Caco-2 (cell line): ENCODE measurements around the gene TOP3B. TPM values are rescaled to one million over a fixed set of nuclear protein-coding genes. Genes with fewer than 3 reads are reported as not detected.
A peak's percentile ranks its signal among the peaks of the same experiment; 100 is the strongest.

ENCODE experiments used
- BruUV-seq: library from RNA; stranded (reverse); fragments of 400-500 nt; replicated peaks from 2 replicates; lab custom pipeline; 2021; lab: Mats Ljungman, UMichigan
- CTCF ChIA-PET: fragments of 300-600 bp; sonication (Branson Sonifier 250); formaldehyde crosslinking; loops from one replicate; lab custom pipeline; 2022; ENCODE audit warnings: antibody characterized with exemption; lab: Charles Lee
- POLR2A ChIA-PET: fragments of 300-600 bp; sonication (Branson Sonifier 250); formaldehyde crosslinking; loops from one replicate; lab custom pipeline; 2022; ENCODE audit warnings: antibody characterized with exemption; lab: Charles Lee
- DNase-seq, 2 experiments: peaks; one replicate each; pipeline versions ENCODE4 v3.0.0 to v3.0.0-alpha.2; 2020 to 2022
- H3K27me3 ChIP-seq: replicated peaks from 2 replicates; pipeline ENCODE4 v1.6.0; 2011; ENCODE audit warnings: low read length; ENCODE audit not compliant: control insufficient read depth, insufficient read depth
- H3K36me3 ChIP-seq: 2 replicates; pipeline ENCODE4 v1.5.1; 2011; ENCODE audit warnings: low read length; ENCODE audit not compliant: control insufficient read depth, insufficient read depth
- H3K4me1 ChIP-seq: fragments of 250-450 bp; sonication (Bioruptor Pico); 2 replicates; pipeline ENCODE4 v1.5.1; 2020; ENCODE audit warnings: mild to moderate bottlenecking
- H3K4me3 ChIP-seq: 2 replicates; pipeline ENCODE4 v1.5.1; 2011; ENCODE audit warnings: low read depth, mild to moderate bottlenecking, control low read depth, low read length
- H3K9me3 ChIP-seq: fragments of 250-450 bp; sonication (Bioruptor Pico); 2 replicates; pipeline ENCODE4 v1.5.1; 2020; ENCODE audit warnings: mild to moderate bottlenecking, moderate library complexity
- H3K27ac Mint-ChIP-seq: one replicate; pipeline ENCODE4 v1.8.0; 2022; ENCODE audit warnings: mixed read lengths; ENCODE audit not compliant: unreplicated experiment
- H3K27me3 Mint-ChIP-seq: one replicate; pipeline ENCODE4 v1.8.0; 2022; ENCODE audit warnings: mixed read lengths; ENCODE audit not compliant: insufficient read depth, unreplicated experiment
- H3K36me3 Mint-ChIP-seq: one replicate; pipeline ENCODE4 v1.8.0; 2022; ENCODE audit warnings: mild to moderate bottlenecking, mixed read lengths; ENCODE audit not compliant: insufficient read depth, unreplicated experiment
- H3K4me1 Mint-ChIP-seq: one replicate; pipeline ENCODE4 v1.8.0; 2022; ENCODE audit warnings: low read depth, mixed read lengths; ENCODE audit not compliant: unreplicated experiment
- H3K4me3 Mint-ChIP-seq: one replicate; pipeline ENCODE4 v1.8.0; 2022; ENCODE audit warnings: mild to moderate bottlenecking, moderate library complexity, mixed read lengths; ENCODE audit not compliant: unreplicated experiment
- H3K9me3 Mint-ChIP-seq: one replicate; pipeline ENCODE4 v1.8.0; 2022; ENCODE audit warnings: mixed read lengths; ENCODE audit not compliant: unreplicated experiment
- CTCF ChIP-seq, 2 experiments: fragments of 200-600 bp in 1 of 2; IDR thresholded peaks; 1 replicate in 1 of 2; 2 replicates in 1 of 2; pipeline versions ENCODE4 v1.5.1 to v1.8.0; 2011 to 2022; ENCODE audit warnings: antibody characterized with exemption in 1 of 2, control low read depth in 1 of 2, inconsistent platforms in 1 of 2, low read depth in 1 of 2, low read length in 1 of 2, mild to moderate bottlenecking in 1 of 2, moderate library complexity in 1 of 2; ENCODE audit not compliant: insufficient read depth in 1 of 2, severe bottlenecking in 1 of 2, unreplicated experiment in 1 of 2
- intact Hi-C: fragments of 100-400 bp; cut with micrococcal nuclease; formaldehyde crosslinking; loops from one replicate; pipeline ENCODE4 v1.10.0; 2022; ENCODE audit not compliant: unreplicated experiment
- total RNA-seq: library from RNA; stranded (reverse); gene quantifications from 2 replicates; pipeline ENCODE4 v1.2.3, GENCODE V29; 2022

Gene TOP3B
- total RNA-seq, 1 experiment from 2014 or later, result 63.7 TPM

- BruUV-seq, result no TSS peak
- Histone ChIP-seq H3K27me3 (no peaks in the 10 kb centered on the region), H3K4me3 (no peak overlapping the region), H3K9me3 (no peaks in the 10 kb centered on the region), H3K36me3 (peaks cover 5% of the 10 kb centered on the region), H3K4me1 (no peaks in the 10 kb centered on the region)
- no peak for TF ChIP-seq CTCF (IDR thresholded peaks at IDR 0.05; ENCODE audit: insufficient read depth in 1 of 2, low read depth in 1 of 2, low read length in 1 of 2, severe bottlenecking in 1 of 2, unreplicated experiment in 1 of 2)
- ChIA-PET CTCF (interaction anchor here (0.6 to 2.2 kb wide), 6 partner anchors 8 to 88 kb away, joined by 3 to 11 read pairs (median 3); partner anchors contain the start of gene TOP3B), POLR2A (no interaction called here)
- DNase-seq, result no peak
- Mint-ChIP-seq H3K9me3 (no peaks in the 10 kb centered on the region), H3K36me3 (peaks cover 50% of the 10 kb centered on the region), H3K4me3 (no peak overlapping the region), H3K27me3 (no peaks in the 10 kb centered on the region), H3K27ac (no peak overlapping the region), H3K4me1 (no peaks in the 10 kb centered on the region)
- intact Hi-C loops, result no loop called here
Measured at GRCh38 chr22:21972806-21973205, 9.8 kb downstream of the TOP3B start.

- Histone ChIP-seq H3K9me3 (no peaks in the 10 kb centered on the region), H3K27me3 (no peaks in the 10 kb centered on the region), H3K4me3 (no peak overlapping the region), H3K4me1 (no peaks in the 10 kb centered on the region), H3K36me3 (peaks cover 5% of the 10 kb centered on the region)
- no peak overlapping the region for H3K4me3 Mint-ChIP-seq
- no TSS peak for BruUV-seq
- no peak overlapping the region for H3K27ac Mint-ChIP-seq
- intact Hi-C loops, result no loop called here
- H3K4me1 Mint-ChIP-seq, result no peaks in the 10 kb centered on the region
- DNase-seq, result peak in 1 of 2 experiments; percentile 57
- H3K27me3 Mint-ChIP-seq, result no peaks in the 10 kb centered on the region
- ChIA-PET POLR2A (interaction anchor here (0.6 kb wide), 1 partner anchor 10 kb away, joined by 4 read pairs; the partner anchor contains the start of gene TOP3B), CTCF (interaction anchor here (0.6 to 2.2 kb wide), 6 partner anchors 9 to 89 kb away, joined by 3 to 11 read pairs (median 3); partner anchors contain the start of gene TOP3B)
- peaks cover 51% of the 10 kb centered on the region for H3K36me3 Mint-ChIP-seq
- peak; percentile 82 to 90 for TF ChIP-seq CTCF (IDR thresholded peaks at IDR 0.05; ENCODE audit: insufficient read depth in 1 of 2, low read depth in 1 of 2, low read length in 1 of 2, severe bottlenecking in 1 of 2, unreplicated experiment in 1 of 2)
- H3K9me3 Mint-ChIP-seq, result no peaks in the 10 kb centered on the region
Measured at GRCh38 chr22:21972293-21972779, 10.3 kb downstream of the TOP3B start.

GRCh38 chr22:21971858-21972275 lies 10.7 kb downstream of the TOP3B start:
- Mint-ChIP-seq H3K27ac (no peak overlapping the region), H3K4me1 (no peaks in the 10 kb centered on the region), H3K9me3 (no peaks in the 10 kb centered on the region), H3K27me3 (no peaks in the 10 kb centered on the region), H3K36me3 (peaks cover 56% of the 10 kb centered on the region), H3K4me3 (no peak overlapping the region)
- Histone ChIP-seq H3K4me3 (no peak overlapping the region), H3K4me1 (no peaks in the 10 kb centered on the region), H3K27me3 (no peaks in the 10 kb centered on the region), H3K9me3 (no peaks in the 10 kb centered on the region), H3K36me3 (peaks cover 5% of the 10 kb centered on the region)
- CTCF ChIA-PET, result interaction anchor here (0.9 to 2.2 kb wide), 4 partner anchors 9 to 89 kb away, joined by 3 to 11 read pairs (median 3); no protein-coding TSS in a partner anchor
- intact Hi-C loops, result no loop called here
- POLR2A ChIA-PET, result interaction anchor here (0.6 kb wide), 1 partner anchor 11 kb away, joined by 4 read pairs; the partner anchor contains the start of gene TOP3B
- TF ChIP-seq CTCF (IDR thresholded peaks at IDR 0.05; ENCODE audit: insufficient read depth in 1 of 2, low read depth in 1 of 2, low read length in 1 of 2, severe bottlenecking in 1 of 2, unreplicated experiment in 1 of 2), result no peak
- BruUV-seq, result no TSS peak
- DNase-seq, result no peak
